Muscle of leg (tissue), 11 donors: ENCODE measurements around the gene ANAPC4. TPM values are rescaled to one million over a fixed set of nuclear protein-coding genes. Genes with fewer than 3 reads are reported as not detected.

Experiments
- DNase-seq: peaks from one replicate; pipeline ENCODE4 v3.0.0; 2013
- H3K27ac ChIP-seq: one replicate; pipeline ENCODE4 v1.5.1; 2013; ENCODE audit warnings: mild to moderate bottlenecking, low read length, control low read depth
- H3K27me3 ChIP-seq: one replicate; pipeline ENCODE4 v1.6.1; 2013; ENCODE audit warnings: low read length; ENCODE audit not compliant: control insufficient read depth, insufficient read depth
- H3K36me3 ChIP-seq: one replicate; pipeline ENCODE4 v1.6.1; 2013; ENCODE audit warnings: low read length; ENCODE audit not compliant: control insufficient read depth, insufficient read depth
- H3K4me1 ChIP-seq: one replicate; pipeline ENCODE4 v1.6.1; 2013; ENCODE audit warnings: low read length; ENCODE audit not compliant: control insufficient read depth, insufficient read depth
- H3K4me3 ChIP-seq: one replicate; pipeline ENCODE4 v1.5.1; 2013; ENCODE audit warnings: low read length, control low read depth
- H3K9me3 ChIP-seq: replicated peaks from 2 replicates; pipeline ENCODE4 v1.6.1; 2013; ENCODE audit warnings: low read depth, low read length; ENCODE audit not compliant: control insufficient read depth
- WGBS: methylation state at CpG from one replicate; pipeline ENCODE4 v1.1.5; 2013; ENCODE audit warnings: missing lambda C conversion rate; ENCODE audit not compliant: insufficient coverage; 5-methylcytosine and 5-hydroxymethylcytosine counted together
- polyA plus RNA-seq, 8 donors: library from polyadenylated mRNA; unstranded; fragments of 120-200 nt; gene quantifications; one replicate each; pipeline versions ENCODE4 v1.2.1 to v1.2.3, GENCODE V29; 2013; ENCODE audit warnings: inconsistent platforms in 1 of 8, low replicate concordance in 1 of 8; ENCODE audit not compliant: insufficient read length in 8 of 8, insufficient read depth in 1 of 8
- total RNA-seq: library from RNA; stranded (reverse); fragments of 120-200 nt; gene quantifications from one replicate; pipeline ENCODE4 v1.2.4, GENCODE V29; 2013

The ANAPC4 gene
- total and polyA plus RNA-seq, 9 donors, result 17.2 to 32.6 (median 22.7) TPM

DNA sequence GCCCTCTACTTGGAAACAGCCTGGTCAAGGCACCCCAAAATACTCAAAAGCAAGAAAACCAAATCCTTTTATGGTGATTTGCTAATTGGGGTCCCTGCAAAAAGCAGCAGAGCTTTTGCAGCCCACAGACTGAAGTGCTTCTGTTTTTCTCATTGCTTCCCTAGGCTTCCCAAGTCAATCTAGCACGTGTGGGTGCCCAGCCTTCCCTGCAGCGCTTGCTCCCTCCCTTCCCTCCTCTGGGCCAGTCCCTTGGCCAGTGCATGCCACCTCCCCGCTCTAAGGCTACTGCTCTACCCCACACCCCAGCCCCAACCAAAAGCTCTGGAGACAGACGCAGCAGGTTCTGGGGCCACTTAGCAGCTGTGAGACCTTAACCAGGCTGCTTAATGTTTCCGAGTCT, 53.6 kb downstream of the ANAPC4 start:
- no peak overlapping the region for H3K4me3 ChIP-seq
- H3K27ac ChIP-seq, result no peak overlapping the region
- H3K27me3 ChIP-seq, result no peaks in the 10 kb centered on the region
- no peaks in the 10 kb centered on the region for H3K9me3 ChIP-seq
- peaks cover 6% of the 10 kb centered on the region for H3K4me1 ChIP-seq
- H3K36me3 ChIP-seq, result no peaks in the 10 kb centered on the region
- no peak for DNase-seq
- WGBS, result 48% methylated on average over 3 of the region's 5 CpGs

DNA sequence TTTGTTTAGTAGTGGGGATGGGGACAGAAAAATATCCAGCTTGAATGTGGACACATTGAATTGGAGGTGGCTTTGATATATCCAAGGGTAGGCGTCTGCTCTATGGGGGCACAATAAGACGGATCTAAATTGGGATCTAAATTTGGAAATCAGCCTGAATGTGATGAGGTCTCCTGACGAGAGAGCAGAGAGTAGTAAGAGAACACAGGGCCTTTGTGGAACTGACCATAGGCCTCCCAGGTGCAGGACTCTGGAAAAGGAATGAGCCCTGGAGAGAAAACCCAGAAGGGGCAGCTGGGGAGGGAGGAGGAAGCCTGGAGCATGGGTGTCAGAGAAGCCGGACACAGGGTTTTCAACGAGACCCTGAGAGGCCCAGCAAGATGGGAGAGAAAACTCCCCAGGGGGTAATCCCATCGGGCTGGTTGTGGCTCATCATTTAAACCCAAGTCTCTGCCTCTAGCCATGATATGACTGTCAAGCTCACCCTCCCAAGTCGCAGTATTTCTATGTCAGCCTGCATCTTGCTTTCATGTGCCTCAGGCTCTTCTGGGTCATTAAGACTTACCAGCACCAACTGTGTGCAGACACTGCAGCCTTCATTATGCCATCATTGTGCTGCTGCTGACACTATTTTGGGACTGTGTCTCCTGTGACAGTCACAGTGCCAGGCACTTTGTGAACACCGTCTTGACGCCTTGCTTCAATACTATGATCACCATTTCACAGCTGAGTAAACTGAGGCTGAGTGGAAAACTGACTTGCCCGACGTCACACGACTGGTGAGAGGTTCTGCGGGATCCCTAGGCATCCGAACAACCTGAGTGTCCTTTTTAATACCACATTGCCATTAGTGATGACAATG, 57.1 kb downstream of the ANAPC4 start:
- Histone ChIP-seq H3K4me1 (peaks cover 3% of the 10 kb centered on the region), H3K9me3 (no peaks in the 10 kb centered on the region), H3K4me3 (no peak overlapping the region), H3K27ac (no peak overlapping the region), H3K36me3 (no peaks in the 10 kb centered on the region), H3K27me3 (no peaks in the 10 kb centered on the region)
- no peak for DNase-seq
- WGBS, result 76% methylated on average over 13 of the region's 14 CpGs

DNA sequence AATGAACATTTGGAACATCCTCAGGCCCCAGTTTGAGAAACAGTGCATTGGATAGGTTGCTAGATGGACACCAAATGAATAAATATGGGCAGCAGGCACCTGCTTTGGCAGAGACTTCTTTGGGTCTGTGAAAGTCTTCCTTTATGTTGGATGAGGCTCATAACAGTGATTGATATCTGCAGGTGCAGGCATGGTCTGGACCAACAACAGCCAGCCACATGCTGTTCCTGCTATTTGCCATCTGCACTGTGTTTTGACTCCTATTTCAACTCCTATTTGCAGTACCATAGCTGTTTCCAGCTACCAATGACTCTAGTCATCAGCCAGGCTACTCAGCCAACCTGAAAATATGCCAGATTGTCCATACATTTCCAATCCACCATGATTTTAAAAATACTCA, 60.9 kb downstream of the ANAPC4 start:
- DNase-seq, result peak; percentile 72
- peaks cover 9% of the 10 kb centered on the region for H3K4me1 ChIP-seq
- no peaks in the 10 kb centered on the region for H3K36me3 ChIP-seq
- no peak overlapping the region for H3K4me3 ChIP-seq
- peaks cover 3% of the 10 kb centered on the region for H3K9me3 ChIP-seq
- H3K27me3 ChIP-seq, result no peaks in the 10 kb centered on the region
- peak overlapping the region; percentile 47 for H3K27ac ChIP-seq

DNA sequence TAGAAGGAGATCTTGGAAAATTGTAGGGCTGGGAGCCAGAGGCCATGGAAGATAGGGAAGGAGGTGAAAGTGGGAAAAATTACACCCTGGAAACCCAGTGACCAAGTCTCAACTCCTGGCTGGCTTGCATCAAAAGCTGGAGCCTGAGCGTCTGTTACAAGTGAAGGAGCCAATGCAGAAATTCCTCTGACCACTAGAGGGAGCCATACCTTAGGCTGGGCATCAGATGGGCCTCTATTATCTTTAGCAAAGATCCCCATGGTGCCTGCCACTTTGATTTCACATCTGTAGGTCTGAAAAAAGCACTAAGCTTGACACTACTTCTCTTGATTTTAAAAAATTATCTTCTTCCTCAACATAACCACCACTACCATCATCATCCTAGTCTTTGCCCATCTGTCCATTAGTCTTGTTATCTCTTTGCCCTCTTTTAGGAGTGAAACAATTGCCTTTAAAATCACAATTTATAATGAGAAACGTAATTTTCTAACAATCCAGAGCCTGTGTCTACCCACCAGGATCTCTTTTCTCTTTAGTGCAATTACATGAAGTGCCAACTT, 62.9 kb downstream of the ANAPC4 start:
- no peak overlapping the region for H3K27ac ChIP-seq
- WGBS, result 17% methylated on average over 1 of the region's 2 CpGs
- peak; percentile 63 for DNase-seq
- H3K27me3 ChIP-seq, result no peaks in the 10 kb centered on the region
- H3K36me3 ChIP-seq, result no peaks in the 10 kb centered on the region
- H3K4me3 ChIP-seq, result no peak overlapping the region
- peaks cover 3% of the 10 kb centered on the region for H3K9me3 ChIP-seq
- H3K4me1 ChIP-seq, result peaks cover 6% of the 10 kb centered on the region

DNA sequence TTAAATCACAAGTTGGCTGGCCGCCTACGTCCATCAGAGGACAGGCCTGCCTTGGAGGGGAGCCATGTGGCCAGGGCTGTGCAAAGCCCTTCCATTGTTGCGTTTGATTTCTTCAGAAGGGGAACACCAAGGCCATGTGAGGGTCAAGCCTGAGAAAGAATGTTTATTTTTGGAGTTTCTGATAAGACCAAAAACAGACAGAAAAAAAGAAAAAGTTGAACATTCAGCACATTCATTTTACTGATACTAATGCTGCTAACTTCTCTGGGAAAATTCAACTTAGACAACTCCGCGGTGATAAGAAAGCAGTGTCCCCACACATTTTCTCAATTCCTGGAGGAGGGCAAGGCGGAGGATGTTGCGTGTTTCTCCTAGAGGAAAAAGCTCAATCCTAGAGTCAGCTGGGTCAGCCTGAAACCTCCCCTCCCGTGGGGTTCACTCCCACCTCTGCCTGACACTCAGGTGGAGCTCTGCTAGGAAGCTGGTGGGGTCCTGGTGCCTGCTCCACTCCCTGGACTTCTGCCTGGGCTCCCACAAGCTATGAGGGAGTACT, 63.5 kb downstream of the ANAPC4 start:
- peak; percentile 37 for DNase-seq
- no peak overlapping the region for H3K27ac ChIP-seq

DNA sequence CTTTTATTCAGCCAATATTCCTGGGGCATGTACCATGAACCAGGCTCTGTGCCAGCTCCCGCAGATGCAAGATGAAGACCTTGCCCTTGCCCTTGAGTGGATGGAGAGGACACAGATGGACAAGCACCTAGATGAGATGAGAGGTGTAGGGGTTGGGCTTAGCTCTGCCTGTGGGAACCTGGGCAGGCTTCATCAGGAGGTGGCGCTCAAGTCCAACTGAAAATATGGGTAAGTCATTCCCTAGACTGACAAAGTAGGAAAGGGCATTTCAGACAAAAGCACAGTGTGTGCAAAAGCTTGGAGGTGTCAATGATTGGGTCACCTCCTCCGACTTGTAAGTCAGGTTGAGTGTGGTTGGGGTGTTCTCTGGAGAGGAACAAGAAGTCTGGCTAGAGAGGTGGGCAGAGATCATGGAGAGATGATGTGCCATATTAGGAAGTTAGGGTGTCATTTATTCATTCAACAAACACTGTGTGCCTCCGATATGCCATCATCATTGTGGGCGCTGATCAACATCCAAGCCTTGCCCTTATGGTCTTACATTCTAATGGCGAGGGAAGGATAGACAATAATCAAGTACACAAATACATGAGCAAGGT, 64.6 kb downstream of the ANAPC4 start:
- Histone ChIP-seq H3K27me3 (no peaks in the 10 kb centered on the region), H3K4me3 (no peak overlapping the region), H3K36me3 (no peaks in the 10 kb centered on the region), H3K27ac (no peak overlapping the region), H3K9me3 (peaks cover 3% of the 10 kb centered on the region), H3K4me1 (peaks cover 9% of the 10 kb centered on the region)
- WGBS, result 15% methylated on average over 2 of the region's 6 CpGs
- DNase-seq, result peak; percentile 69

More for the DNA sequence above, 63.5 kb downstream of the ANAPC4 start:
- Histone ChIP-seq H3K9me3 (peaks cover 3% of the 10 kb centered on the region), H3K27me3 (no peaks in the 10 kb centered on the region), H3K4me3 (no peak overlapping the region), H3K4me1 (peaks cover 6% of the 10 kb centered on the region), H3K36me3 (no peaks in the 10 kb centered on the region)
- 54% methylated on average over 4 of the region's 8 CpGs for WGBS

DNA sequence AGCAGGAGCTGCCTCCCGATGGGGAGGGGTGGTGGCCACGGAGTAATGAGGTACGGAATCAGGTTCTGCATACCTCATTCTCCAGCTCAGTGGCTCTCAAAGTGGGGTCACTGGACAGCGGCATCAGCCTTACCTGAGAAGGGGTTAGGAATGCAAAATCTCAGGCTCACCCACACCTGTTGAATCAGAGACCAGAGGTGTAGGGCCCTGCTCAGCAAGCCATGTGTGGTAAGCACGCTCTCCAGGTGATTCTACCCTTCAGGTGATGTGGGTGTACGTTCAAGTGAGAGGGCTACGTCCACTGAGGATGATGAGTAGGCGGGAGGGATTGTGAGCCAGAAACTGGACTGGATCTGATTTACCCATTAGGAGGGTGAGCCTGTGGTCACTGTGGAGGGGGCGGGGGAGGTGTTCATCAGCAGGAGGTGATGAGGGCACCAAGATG, 65.8 kb downstream of the ANAPC4 start:
- DNase-seq, result no peak
- peaks cover 11% of the 10 kb centered on the region for H3K4me1 ChIP-seq
- no peak overlapping the region for H3K4me3 ChIP-seq
- H3K36me3 ChIP-seq, result no peaks in the 10 kb centered on the region
- H3K27ac ChIP-seq, result no peak overlapping the region
- WGBS, result 60% methylated on average over 7 of the region's 9 CpGs
- peaks cover 3% of the 10 kb centered on the region for H3K9me3 ChIP-seq
- H3K27me3 ChIP-seq, result no peaks in the 10 kb centered on the region

DNA sequence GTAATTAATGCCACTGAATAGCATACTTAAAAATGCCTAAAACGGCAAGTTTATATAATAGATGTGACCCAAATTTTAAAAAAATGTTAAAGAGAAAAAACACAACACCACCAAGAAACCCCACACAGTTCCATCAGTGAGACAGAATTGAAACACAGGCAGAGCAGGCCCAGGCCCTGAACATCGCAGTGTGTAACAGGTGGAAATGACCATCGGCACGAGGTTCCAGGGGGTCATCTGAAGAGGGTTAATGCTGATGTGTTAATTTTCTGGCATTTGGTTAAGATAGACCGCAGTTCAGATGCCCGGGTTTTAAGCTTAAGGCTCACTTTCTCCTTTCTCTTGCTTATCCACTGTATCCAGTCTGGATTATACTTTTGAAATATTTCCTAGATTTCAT, 66.8 kb downstream of the ANAPC4 start:
- H3K27ac ChIP-seq, result no peak overlapping the region
- no peak for DNase-seq
- no peak overlapping the region for H3K4me3 ChIP-seq
- peaks cover 3% of the 10 kb centered on the region for H3K9me3 ChIP-seq
- WGBS, result no CpG with 5 or more reads among the region's 6 CpGs
- peaks cover 21% of the 10 kb centered on the region for H3K4me1 ChIP-seq
- H3K27me3 ChIP-seq, result no peaks in the 10 kb centered on the region
- no peaks in the 10 kb centered on the region for H3K36me3 ChIP-seq

DNA sequence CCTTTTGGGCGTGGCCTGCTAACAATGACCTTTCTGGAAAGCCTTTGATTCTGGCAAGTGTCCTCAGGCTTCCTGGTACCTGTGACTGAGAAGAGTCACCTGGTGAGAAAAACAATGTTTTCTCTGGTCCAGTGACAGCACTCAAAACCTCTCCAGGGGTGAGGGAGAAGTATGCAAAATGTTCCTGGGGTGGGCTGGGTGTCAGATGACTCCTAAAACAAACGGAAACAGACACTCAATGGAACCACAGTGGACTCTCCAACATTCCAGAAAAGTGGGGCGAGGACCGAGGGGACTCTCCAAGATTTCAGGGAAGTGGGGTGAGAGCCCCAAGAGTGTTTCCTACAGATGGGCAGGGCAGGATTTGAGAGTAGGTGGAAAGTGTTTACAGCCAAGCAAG, 69.5 kb downstream of the ANAPC4 start:
- no peak overlapping the region for H3K27ac ChIP-seq
- no peaks in the 10 kb centered on the region for H3K9me3 ChIP-seq
- no peaks in the 10 kb centered on the region for H3K27me3 ChIP-seq
- peaks cover 24% of the 10 kb centered on the region for H3K4me1 ChIP-seq
- DNase-seq, result no peak
- H3K4me3 ChIP-seq, result no peak overlapping the region
- 67% methylated on average over 4 of the region's 4 CpGs for WGBS
- no peaks in the 10 kb centered on the region for H3K36me3 ChIP-seq
